ENCODE data around the gene DRGX.

Gene DRGX

GRCh38 chr10:49319206-49319605 is 76.7 kb downstream of the DRGX start:
- DNase-seq (ENCODE audit: low read depth in 3 of 3): no peak

GRCh38 chr10:49318755-49319154 is 77.1 kb downstream of the DRGX start:
- DNase-seq (ENCODE audit: low read depth in 3 of 3): no peak

GRCh38 chr10:49318028-49318427 is 77.9 kb downstream of the DRGX start:
- DNase-seq (ENCODE audit: low read depth in 3 of 3): no peak

DNA sequence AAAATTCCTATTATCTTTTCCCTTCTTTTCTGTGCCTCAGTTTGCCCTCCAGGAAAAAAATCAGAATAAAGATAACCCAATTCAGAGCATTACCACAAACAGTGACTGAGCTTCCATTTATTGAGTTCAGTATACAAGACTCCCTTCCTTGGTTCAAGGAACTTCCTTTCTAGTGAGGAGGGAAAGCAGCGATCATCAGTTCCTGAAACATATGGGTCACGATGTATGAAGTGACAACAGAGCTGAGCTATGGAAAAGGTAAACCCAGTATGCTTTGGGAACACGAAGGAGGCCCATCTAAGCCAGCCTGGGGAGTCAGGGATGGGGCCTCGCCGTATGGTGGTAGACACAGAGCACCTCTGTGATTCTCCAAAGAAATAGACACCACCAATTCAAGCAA is 81.1 kb downstream of the DRGX start:
- DNase-seq (ENCODE audit: low read depth in 3 of 3): no peak

Data from stimulated activated CD4-positive, alpha-beta T cell treated with anti-CD3 and anti-CD28 coated beads, TNF-alpha, amount 100 ng/mL, for 4 hours (primary cell).